ENCODE results near the gene EXOC5.
"Not testable (repeated sequence)": the region's sequence is repeated elsewhere in the genome, so short reads cannot be mapped to it uniquely, and the experiment has no call there.

EXOC5 gene

GRCh38 chr14:57268161-57269069, at the start of gene EXOC5, which contains the start of gene AP5M1:
EXOC5 (minus strand) TSS chr14:57268905; CDS start chr14:57268648, 257 bp downstream.
AP5M1 (plus strand) TSS chr14:57268971; CDS start chr14:57269315, 344 bp downstream.
- peak; percentile 98 for DNase-seq

GRCh38 chr14:57317248-57317833, 48.6 kb upstream of the EXOC5 start:
- peak; percentile 84 for DNase-seq

GRCh38 chr14:57314396-57315089, 45.8 kb upstream of the EXOC5 start:
- DNase-seq, result no peak

- no peak for DNase-seq
Measured at GRCh38 chr14:57302883-57303282, 34.2 kb upstream of the EXOC5 start.

- DNase-seq, result no peak
Measured at GRCh38 chr14:57299511-57299910, 30.8 kb upstream of the EXOC5 start.

- DNase-seq, result no peak
Measured at GRCh38 chr14:57297852-57298251, 29.1 kb upstream of the EXOC5 start.

- no peak for DNase-seq
Measured at GRCh38 chr14:57295239-57295638, 26.5 kb upstream of the EXOC5 start.

GRCh38 chr14:57293866-57294837, 25.4 kb upstream of the EXOC5 start:
- DNase-seq, result peak; percentile 32

GRCh38 chr14:57291692-57292647, 23.3 kb upstream of the EXOC5 start:
- no peak for DNase-seq

- DNase-seq, result no peak
Measured at GRCh38 chr14:57290751-57291150, 22.0 kb upstream of the EXOC5 start.

- DNase-seq, result no peak
Measured at GRCh38 chr14:57287745-57288144, 19.0 kb upstream of the EXOC5 start.

- no peak for DNase-seq
Measured at GRCh38 chr14:57277062-57277461, 8.4 kb upstream of the EXOC5 start.

GRCh38 chr14:57275023-57275664, 6.4 kb upstream of the EXOC5 start:
- no peak for DNase-seq

- DNase-seq, result no peak
Measured at GRCh38 chr14:57274551-57274950, 5.8 kb upstream of the EXOC5 start.

GRCh38 chr14:57273236-57273635, 4.5 kb upstream of the EXOC5 start:
- no peak for DNase-seq

- no peak for DNase-seq
Measured at GRCh38 chr14:57266065-57266464, 2.6 kb downstream of the EXOC5 start.

- DNase-seq, result no peak
Measured at GRCh38 chr14:57262117-57262516, 6.6 kb downstream of the EXOC5 start.

- no peak for DNase-seq
Measured at GRCh38 chr14:57261604-57262003, 7.1 kb downstream of the EXOC5 start.

- no peak for DNase-seq
Measured at GRCh38 chr14:57259672-57260071, 9.0 kb downstream of the EXOC5 start.

GRCh38 chr14:57258221-57258620, 10.5 kb downstream of the EXOC5 start:
- DNase-seq, result not testable (repeated sequence)

GRCh38 chr14:57254884-57255283, 13.8 kb downstream of the EXOC5 start:
- no peak for DNase-seq

Measured in NCI-H2171 treated with DMSO at 0.1 percent for 48 hours (cell line).